GM19351 (cell line): ENCODE results near the gene TSPAN18.

Experiments
- ATAC-seq: cut with Tn5 transposase; IDR thresholded peaks from one replicate; pipeline ENCODE4 v1.9.1; 2021; ENCODE audit warnings: mild to moderate bottlenecking, moderate library complexity; ENCODE audit not compliant: unreplicated experiment

Gene TSPAN18

GRCh38 chr11:44776551-44777208 is 49.9 kb downstream of the TSPAN18 start:
- ATAC-seq = no peak

- no peak for ATAC-seq
Observed at GRCh38 chr11:44777209-44778194, 50.7 kb downstream of the TSPAN18 start.

GRCh38 chr11:44778195-44779100 is 51.7 kb downstream of the TSPAN18 start:
- ATAC-seq = no peak

- no peak for ATAC-seq
Observed at GRCh38 chr11:44779736-44780520, 53.2 kb downstream of the TSPAN18 start.

GRCh38 chr11:44780940-44781631 is 54.3 kb downstream of the TSPAN18 start:
- no peak for ATAC-seq

- ATAC-seq = no peak
Observed at GRCh38 chr11:44781655-44782054, 54.9 kb downstream of the TSPAN18 start.

GRCh38 chr11:44782478-44782877 is 55.7 kb downstream of the TSPAN18 start:
- ATAC-seq = no peak

GRCh38 chr11:44784436-44784760 is 57.6 kb downstream of the TSPAN18 start:
- no peak for ATAC-seq

GRCh38 chr11:44784851-44785250 is 58.1 kb downstream of the TSPAN18 start:
- no peak for ATAC-seq

GRCh38 chr11:44785856-44786607 is 59.3 kb downstream of the TSPAN18 start:
- no peak for ATAC-seq

- ATAC-seq = no peak
Observed at GRCh38 chr11:44787070-44787469, 60.3 kb downstream of the TSPAN18 start.

- ATAC-seq = no peak
Observed at GRCh38 chr11:44787981-44788380, 61.2 kb downstream of the TSPAN18 start.

- no peak for ATAC-seq
Observed at GRCh38 chr11:44788536-44789261, 61.9 kb downstream of the TSPAN18 start.

- no peak for ATAC-seq
Observed at GRCh38 chr11:44789496-44789895, 62.7 kb downstream of the TSPAN18 start.

GRCh38 chr11:44790211-44790610 is 63.4 kb downstream of the TSPAN18 start:
- ATAC-seq = no peak

- no peak for ATAC-seq
Observed at GRCh38 chr11:44791316-44791925, 64.7 kb downstream of the TSPAN18 start.

- ATAC-seq = no peak
Observed at GRCh38 chr11:44792171-44792570, 65.4 kb downstream of the TSPAN18 start.
